Measurements from ENCODE around the gene EML1. TPM values are rescaled to one million over a fixed set of nuclear protein-coding genes. Genes with fewer than 3 reads are reported as not detected.

The EML1 gene
- total RNA-seq, 1 donor from 2014 or later = 46.9 TPM

DNA sequence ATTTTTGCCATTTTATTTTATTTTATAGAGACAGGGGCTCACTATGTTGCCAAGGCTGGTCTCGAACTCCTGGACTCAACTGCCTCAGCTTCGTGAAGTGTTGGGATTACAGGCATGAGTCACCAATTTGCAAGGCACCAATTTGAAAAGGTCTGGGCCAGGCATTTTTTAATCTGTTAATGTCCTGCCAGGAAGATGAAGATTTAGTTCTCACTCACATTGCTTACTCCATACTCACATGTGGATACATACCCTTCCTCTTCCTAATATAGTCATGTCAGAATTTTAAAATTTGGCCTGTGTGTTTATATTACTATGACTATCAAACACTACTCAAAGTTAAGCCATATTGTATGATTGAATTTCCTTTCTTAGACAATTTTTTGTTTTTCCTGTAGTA lies 15.3 kb upstream of the EML1 start:
- no peak for DNase-seq (ENCODE audit: low spot score)

DNA sequence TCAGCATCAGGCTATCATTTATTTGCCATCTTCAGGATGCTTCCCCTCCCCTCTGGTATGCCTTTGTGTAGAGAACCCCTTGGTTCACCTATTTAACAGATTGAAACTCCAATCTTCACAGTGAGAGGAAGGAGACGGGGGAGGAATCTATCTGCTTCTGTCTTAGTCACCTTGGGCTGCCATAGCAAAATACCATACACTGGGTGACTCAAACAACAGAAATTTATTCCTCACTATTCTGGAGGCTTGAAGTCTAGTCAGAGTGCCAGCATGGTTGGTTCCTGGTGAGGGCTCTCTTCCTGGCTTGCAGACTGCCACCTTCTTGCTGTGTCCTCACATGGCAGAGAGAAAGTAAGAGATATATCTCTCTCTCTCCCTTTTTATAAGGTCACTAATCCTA lies 13.5 kb upstream of the EML1 start:
- no peak for DNase-seq (ENCODE audit: low spot score)

DNA sequence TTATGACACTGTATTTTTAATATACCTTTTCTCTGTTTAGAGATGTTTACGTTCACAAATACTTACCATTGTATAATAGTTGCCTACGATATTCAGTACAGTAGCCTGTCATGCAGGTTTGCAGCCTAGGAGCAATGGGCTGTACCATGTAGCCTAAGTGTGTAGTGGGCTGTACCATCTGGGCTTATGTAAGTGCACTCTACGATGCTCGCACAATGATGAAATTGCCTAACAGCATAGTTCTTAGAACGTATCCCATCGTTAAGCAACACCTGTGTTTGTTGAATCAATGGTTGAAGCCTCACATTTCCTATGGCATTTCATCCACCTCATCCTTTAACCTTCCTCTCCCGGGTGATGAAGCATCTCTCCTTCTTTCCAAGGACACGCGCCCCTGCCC lies 12.5 kb upstream of the EML1 start:
- DNase-seq (ENCODE audit: low spot score) = no peak

DNA sequence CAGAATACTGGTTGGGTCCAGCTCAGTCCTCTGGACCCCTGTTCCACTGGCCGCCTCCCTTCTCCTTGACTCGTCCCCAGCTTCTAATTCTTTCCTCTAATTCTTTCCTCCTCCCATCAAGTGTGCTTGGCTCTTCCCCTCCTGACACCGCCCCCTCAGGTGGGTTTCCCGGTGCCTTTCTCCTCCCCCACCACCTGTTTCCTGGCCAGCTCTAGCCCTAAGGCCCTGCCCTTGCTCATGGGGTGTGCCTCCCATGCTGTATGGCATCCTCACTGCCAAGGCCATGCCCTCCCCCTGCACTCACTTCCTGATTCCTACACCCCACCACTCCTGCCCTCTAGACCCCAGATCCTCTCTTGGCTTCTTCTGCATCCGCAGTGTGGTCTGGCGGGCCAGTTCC lies 12.1 kb upstream of the EML1 start:
- no peak for DNase-seq (ENCODE audit: low spot score)

DNA sequence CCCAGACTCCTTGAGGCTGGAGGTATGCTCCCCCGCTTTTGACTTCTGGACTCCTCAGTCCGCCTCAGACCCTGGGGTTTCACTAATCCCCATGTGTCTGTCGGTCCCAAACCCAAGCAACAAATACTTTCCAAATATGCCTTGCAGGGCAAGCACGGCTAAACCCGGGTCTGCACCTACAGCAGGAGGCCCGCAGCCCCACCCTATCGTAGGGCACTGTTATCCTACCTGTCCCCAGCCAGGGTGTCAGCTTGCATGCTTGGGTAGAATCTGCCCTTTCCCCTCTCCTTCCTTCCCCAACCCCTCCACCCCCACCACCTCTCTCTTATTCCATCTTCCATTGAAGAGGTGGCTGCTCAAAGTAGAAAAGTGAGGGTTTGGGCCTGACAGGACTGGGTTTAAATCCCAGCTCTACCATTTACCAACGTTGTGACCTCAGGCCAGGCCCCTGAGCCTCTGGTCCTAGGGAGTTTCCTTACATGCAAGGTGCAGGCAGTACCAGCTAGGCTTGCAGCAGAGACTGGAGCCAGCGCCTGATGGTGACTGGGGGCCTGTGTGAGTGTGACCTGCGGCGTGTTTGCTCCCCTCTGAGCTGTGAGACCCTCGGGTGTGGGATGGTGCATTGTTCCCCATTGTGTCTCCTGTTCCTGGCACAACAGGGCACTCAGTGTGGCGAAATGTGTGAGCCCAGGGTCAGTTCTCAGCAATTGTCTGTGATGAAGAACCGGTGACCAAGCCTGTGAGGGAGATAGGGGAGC lies 11.2 kb upstream of the EML1 start:
- no peak for DNase-seq (ENCODE audit: low spot score)

DNA sequence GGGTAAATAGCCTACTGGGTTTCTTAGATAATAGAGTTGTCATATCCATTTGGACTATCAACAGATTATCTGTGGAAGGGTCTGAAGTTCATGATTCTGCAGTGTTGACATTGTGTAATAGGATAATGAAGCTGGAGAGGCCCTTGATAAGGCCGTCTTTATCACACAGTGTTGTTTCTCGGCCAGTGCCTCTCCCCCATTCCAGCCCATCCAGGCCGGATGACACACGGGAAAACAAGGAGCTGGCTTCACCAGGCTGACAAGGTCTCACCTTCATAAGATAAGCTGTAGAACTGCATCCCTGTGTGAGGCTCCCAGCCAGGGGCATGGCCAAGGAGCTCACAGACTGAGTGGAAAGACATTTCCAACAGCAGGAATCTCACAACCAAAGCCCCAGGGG lies 8.7 kb upstream of the EML1 start:
- peak; percentile 24 for DNase-seq (ENCODE audit: low spot score)

DNA sequence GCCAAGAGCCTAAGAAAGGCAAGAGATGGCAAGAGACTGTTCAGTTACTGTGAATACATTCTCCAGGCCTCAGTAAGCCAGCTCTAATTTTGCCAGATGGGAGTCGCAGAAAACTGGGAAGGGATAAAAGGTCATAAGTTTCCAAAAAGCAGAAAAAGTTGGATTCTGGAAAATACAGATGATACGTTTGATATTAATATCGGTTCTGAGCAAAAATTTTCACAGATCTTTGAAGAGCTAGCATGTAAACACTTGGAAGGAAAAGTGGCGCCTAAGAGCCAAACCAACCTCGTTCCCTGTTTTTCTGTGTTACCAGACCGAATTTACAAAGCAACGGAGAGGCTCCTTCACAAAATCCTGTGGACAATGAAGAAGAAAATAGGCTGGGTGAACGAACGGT lies 7.8 kb upstream of the EML1 start:
- DNase-seq (ENCODE audit: low spot score) = no peak

DNA sequence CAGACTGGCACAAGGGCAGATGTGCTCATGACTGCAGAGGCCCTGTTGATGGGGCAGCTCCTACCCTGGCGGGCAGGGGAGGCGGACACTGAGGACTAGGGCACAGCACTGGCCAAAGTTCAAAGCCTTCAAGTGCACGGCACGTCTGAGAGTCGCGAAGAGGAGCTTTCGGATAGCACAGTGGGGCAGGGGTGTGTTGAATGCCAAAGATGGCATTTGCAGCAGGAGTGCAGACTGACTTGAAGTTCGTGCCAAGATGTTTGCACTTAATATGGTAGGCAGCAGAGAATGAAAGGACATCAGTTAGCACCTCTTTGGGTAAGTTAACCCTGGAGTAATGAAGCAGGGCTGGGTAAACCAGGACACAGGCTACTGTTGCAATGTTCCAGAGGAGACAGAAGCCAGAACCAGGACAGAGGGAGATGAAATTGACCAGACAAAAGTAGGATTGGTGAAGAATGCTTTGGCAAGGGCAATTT lies 6.7 kb upstream of the EML1 start:
- no peak for DNase-seq (ENCODE audit: low spot score)

DNA sequence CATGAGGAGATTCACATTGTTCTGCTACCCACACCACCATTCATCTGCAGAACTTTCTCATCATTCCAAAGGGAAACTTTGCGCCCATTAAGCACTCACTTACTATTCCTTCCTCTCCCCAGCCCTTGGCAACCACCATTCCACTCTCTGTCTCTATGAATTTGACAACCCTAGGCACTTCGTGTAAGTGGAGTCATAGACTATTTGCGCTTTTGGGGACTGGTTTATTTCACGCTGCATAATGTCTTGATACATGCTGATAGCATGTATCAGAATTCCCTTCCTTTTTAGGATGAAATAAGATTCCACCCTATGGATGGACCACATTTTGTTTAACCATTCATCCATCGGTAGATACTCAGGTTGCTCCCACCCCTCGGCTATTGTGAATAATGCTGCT lies 4.5 kb upstream of the EML1 start:
- no peak for DNase-seq (ENCODE audit: low spot score)

DNA sequence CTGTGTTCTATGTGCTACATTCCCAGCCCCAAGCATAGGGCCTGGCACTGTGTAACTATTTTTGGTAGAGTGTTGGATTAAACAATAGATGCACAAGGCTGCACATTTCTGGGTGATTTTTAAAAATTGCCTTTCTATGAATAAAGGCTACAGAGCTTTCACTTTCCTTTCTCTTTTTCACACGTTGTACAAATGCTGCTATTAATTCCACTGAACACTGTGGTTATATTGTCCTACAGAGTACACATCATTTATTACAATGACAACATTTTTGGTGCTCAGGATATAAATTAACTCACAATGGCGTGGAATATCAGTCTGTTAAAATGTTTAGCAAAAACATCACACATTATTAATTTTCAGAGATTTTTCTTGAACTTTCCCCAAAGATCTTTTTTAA lies 3.6 kb upstream of the EML1 start:
- no peak for DNase-seq (ENCODE audit: low spot score)

DNA sequence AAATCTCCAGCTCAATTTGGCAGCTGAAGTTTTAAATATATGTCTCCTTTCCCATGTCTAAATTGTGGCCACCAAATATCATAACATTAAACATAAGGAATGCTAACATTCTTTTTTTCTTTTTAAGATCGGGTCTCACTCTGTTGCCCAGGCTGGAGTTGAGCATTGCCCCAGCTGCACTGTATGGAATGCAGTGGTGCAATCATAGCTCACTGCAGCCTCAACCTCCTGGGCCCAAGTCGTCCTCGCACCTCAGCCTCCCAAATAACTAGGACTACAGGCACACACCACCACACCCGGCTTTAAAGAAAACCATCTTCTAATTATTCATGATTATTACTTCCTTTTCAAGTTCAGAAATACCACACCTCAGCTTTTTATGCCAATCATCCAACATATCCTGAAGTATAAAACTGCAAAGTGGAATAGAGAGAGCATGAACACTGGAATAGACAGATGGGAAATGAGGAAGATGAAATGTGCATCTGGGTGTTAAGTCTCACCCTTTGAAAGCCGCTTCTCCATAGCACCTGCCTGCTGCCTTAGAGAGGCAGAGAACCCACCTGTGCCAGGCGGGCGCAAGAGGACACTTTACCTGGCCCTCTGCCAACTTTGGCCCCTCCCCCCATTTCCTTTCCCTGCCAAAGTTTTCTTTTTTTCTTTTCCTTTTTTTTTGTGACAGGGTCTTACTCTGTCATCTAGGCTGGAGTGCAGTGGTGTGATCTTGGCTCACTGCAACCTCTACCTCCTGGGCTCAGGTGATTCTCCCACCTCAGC lies 2.8 kb upstream of the EML1 start:
- no peak for DNase-seq (ENCODE audit: low spot score)

DNA sequence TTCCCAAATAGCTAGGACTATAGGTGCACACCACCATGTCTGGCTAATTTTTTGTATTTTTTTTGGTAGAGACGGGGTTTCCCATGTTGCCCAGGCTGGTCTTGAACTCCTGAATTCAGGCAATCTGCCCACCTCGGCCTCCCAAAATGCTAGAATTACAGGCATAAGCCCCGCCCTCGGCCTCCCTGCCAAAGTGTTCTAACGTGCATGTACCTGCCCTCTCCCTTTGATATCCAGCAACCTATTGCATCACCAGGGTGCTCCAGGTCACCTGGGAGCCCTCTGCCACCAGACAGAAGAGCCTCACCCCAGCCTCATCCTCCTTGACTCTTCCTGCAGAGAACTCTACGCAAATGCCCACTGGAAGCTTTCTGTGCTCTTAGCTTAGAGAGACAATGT lies 2.2 kb upstream of the EML1 start:
- no peak for DNase-seq (ENCODE audit: low spot score)

DNA sequence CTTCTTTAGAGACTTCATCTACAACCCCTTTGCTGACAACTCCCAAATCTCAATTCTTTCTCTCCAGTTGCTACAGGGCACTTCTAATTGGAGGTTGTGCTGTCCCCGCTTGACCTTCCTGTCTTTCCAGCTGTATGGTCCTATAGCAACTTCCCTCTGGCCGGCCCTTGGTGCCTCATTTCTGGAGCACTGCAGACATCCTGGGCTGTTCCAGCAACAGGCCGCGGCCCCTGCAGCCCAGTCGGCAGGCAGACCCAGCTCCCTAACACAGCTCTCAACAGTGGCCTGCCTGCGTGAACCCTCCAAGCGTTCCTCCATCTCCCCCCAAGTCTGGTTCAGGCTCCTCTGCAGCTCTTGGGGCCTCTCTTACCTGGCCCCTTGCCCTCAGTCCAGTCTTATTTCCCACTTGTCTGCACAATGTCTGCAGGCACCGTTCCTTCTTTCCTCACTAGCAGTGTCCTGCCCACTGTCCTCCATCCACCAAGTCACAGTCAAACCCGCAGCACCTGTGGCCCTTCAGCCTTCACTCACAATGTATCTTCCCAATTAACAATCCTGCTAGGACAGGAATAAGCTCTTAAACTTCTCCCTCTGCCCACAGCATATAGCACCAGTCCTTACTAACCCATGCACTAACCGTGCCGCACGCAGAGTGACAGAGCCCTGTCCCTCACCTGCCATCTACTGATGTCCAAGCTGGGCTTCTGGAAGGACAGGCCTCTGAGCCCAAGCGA lies 1.6 kb upstream of the EML1 start:
- peak; percentile 37 for DNase-seq (ENCODE audit: low spot score)

DNA sequence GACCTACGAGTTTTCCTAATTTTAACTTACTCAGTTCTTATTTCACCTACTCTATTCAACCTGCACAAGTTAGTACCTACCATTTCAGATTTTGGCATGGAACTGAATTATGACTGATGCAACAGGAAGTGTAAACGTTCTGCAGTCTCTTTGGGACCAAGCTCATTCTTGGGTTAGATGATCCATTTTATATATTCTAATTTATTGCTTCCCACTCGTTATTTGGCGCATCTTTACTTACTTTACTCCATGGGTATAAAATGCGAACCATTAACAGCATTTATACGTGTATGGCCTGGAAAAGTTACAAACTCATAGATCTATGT lies 1.0 kb upstream of the EML1 start:
- no peak for DNase-seq (ENCODE audit: low spot score)

DNA sequence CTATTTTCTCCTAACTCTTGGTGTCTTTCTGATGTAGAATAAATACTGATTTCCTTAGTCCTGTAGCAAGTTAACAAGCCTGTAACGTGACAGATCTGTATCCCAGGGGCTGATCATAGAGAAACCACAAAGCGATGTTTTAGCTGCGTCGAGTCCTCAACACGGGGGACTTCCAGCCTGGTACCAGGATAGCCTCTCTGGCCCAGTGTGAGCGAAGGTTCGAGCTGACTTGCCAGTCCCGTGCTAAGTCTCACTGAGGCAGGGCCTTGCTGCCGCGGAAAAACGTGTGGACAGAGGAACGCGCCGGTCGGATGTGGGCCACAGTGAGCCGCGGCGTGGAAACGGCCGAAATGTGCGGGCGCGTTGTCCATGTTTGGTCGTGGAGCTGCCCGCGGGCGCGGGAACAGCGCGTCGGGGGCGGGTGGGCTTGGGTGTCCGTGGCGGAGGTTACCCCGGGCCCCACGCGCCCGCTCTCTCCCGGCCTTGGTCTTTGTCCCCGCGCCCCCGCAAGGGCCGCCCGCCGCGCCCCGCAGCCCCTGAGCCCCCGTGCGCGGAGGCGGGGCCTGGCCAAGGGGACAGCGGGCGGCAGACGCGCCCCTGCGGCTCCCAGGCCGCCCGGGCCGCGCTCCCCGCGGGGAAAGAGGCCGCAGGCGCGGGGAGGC lies 531 bp upstream of the EML1 start:
- peak; percentile 42 for DNase-seq (ENCODE audit: low spot score)

DNA sequence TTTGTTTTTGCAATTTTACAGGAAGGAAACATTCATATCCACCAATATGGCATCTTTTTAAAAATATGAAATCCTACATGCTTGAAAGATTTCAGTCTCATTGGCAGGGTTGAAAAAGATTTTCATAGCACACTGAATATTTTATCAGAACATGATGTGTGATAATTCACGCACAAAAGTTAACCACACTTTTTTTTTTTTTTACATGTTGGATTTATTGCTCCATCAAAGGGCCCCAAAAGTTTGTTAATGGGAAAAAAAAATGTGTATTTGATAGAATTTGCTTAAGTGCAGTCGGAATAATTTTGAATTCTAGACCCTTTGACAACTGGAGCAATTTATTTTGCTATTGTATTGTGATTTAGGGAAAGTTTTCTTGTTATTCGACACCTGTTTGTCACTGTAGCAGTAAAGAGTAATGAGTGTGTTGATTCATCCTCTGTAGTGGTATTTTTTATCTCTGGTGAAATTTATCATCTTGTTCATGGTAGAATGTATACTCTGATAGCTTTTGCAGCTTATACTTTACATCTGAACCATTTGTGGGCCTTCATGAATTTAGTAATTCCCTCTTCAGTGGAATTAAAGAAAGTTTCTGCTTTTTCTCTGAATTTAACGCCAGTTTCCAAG lies 1.1 kb downstream of the EML1 start:
- DNase-seq (ENCODE audit: low spot score) = no peak

DNA sequence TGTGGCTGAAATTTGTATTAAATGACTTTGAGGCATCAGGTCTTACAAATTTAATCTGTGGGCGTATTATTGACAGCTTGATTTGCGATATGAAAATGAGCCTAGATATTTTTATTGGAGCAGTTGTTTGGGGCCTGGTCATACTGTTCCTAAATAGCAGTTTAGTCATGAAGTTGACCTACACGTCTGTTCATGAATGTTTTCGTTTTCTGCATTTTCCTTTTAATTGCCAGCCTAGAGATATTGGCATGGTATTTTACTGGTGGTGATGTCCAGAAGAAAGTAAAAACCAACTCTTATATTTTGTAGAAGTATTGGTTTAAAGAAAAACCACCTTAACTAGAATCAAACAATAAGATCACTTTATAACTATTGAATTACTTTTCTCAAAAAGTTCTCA lies 1.8 kb downstream of the EML1 start:
- no peak for DNase-seq (ENCODE audit: low spot score)

DNA sequence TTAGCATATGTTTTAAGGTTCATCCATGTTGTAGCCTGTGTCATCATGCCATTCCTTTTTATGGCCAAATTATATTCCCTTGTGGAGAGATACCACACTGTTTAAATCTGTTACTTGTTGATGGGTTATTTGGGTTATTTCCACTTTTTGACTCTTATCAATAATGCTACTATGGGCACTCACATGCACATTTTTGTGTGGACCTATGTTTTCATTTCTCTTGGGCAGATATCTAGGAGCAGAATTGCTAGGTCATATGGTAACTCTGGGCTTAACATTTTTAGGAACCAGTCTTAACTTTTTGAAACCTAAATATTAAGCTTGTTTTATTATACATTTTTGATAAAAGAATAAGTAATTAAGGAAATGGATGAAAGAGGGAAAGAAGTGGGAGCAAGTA lies 4.0 kb downstream of the EML1 start:
- DNase-seq (ENCODE audit: low spot score) = no peak

DNA sequence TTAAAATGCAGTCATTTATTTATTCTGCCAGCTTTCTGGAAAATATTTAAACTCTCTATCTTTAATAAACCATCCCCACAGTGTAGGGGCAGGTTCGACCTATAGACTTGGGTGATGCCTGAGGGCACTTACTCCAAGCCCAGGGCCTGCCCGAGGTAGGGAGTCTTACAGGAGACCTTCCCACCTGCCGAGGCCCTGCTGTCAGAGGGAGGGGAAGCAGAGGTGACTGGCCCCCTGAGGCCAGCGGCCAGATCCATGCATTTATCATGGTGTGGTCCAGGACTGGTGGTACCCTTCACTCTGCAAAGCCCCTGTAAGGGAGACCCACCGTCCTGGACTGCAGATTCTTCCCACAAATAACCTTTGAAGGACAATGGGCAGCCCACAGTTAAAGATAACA lies 7.6 kb downstream of the EML1 start:
- DNase-seq (ENCODE audit: low spot score) = no peak

DNA sequence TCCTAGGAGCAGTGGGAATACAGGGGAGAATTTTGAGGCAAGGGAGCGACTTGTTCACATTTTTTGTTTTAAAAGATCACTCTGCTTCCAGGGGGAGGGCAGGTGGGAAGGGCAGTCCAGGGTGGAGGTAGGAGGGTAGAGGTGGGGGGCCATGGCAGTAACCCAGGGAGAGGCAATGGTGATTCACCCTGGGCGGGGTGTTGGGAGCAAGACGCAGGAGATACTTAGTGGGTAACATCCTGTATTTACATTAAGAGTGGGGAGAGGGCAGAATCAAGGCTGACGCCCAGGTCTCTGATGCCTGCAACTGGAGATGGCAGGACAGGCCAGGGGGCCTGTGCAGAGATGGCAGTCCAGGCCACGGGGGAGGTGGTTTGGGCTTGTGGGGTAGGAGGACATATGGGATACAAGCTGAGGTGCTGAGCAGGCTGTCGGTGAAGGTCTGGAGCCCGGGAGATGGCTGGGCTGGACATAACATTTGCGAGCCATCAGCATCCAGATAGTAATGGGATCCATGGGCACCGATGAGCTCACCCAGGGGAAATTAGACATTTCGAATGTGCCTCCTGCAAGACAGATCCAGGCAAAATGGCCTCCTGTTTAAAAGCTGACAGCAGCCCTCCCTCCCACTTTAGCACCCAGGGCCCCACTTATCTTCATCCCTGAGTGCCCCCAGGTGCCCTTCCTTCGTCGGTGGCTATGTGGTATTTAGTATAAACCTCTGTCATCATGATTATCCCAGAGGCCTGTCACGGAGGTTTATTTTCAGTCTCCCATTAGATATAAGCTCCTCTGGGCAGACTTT lies 9.3 kb downstream of the EML1 start:
- DNase-seq (ENCODE audit: low spot score) = no peak
